Measurements from ENCODE around the gene COX6B2. TPM values are rescaled to one million over a fixed set of nuclear protein-coding genes. Genes with fewer than 3 reads are reported as not detected.

COX6B2 gene
- total RNA-seq, 4 donors from 2014 or later = not detected

DNA sequence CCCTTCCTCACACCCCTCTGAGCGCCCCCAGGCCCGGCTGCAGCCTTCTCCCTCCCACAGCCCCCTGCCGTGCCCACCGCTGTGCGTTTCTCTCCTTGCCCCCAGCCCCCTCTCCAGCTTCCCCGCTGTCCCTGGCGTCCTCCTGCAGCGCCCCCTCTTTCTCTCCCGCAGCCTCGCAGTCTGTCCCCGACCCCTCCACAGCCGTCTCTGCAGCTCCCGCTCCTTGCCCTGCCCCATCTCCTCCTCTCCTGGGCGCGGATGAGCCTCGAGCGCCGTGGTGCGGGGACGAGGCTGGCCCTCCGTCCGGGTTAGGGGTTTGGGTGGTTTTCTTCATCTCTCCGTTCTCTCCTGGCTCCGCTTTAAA lies 13.8 kb downstream of the COX6B2 start:
- TF ChIP-seq CTCF (IDR thresholded peaks at IDR 0.05; ENCODE audit: low read depth) = no peak

DNA sequence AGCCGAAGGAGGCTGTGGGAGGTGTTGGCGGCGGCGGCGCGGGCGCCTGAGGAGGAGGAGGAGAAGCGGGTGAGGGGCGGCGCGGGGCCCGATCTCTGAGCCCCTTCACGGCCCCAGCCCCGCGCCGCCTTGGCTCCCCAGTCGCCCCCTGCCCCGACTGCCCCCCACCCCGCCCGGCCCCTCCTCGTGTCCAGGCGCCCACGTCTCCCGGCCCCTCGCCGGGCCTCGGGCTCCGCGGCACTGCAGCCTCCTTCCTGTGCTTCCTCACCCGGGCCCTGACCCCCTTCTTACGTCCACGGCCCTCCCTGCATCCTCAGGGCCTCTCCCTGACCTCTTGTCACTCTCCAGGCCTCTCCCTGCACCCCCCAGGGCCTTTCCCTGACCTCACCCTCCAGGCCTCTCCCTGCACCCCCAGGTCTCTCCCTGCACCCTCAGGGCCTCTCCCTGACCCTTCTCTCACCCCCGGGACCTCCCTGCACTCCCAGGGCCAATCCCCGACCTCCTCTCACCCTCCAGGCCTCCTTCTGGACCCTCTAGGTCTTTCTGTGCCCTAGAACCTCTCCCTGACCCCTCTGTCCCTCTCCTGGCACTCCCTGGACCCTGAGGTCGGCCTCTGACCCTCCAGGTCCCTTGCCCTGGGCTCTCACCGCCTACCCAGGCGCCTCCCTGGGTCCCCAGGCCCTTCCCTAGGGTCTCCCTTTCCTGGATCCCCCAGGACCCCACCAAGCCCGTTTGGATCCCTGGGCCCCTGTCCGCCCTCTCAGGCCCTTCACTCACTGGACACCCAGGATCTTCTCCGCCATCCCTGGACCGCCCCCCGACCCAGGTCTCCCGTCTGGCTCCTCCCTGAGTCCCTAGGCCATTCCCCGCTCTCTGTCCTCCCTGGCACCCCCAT lies 14.4 kb downstream of the COX6B2 start:
- no peak for TF ChIP-seq CTCF (IDR thresholded peaks at IDR 0.05; ENCODE audit: low read depth)

DNA sequence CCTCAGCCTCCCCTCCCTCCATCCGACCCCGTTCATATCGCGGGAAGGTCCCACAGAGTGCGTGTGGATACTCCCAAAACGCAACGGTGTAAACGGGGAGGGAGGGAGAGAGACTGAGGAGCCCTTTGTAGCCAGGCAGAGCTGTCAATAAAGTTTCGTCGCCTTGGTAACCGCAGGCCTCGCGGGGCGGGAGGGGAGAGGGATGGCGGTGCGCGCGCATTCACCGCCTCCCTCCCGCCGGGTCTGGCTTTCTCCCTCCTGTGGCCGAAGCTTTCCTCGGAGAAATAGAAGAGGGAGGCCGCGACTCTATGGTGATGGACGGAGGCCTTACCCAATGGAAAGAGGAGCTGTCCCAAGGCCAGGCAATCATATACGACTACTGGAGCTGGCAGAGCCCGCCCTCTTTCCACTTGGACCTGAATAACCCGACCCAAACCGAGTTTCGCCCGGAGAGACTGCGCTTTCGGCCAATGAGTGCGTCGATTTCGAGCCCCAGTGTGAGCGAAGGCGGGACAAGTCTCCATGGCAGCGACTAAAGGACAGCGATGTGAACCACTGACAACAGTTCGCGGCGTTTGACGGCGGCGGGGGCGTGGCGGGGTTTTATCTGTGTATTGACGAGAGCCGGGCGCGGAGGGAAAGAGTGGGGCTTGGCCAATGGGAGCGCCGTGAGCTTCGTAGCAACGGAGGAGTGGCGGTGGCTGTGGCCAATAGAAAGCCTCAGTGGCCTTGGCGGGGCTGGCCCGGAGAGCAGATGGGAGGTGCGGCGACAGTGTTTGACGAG lies 15.2 kb downstream of the COX6B2 start, which contains the start of gene KMT5C:
TSS of gene KMT5C (plus strand) at position 772 of the 784 bp plus-strand sequence. CDS start 2,061 bp downstream, outside the sequence.
- no peak for TF ChIP-seq CTCF (IDR thresholded peaks at IDR 0.05; ENCODE audit: low read depth)

- TF ChIP-seq CTCF (IDR thresholded peaks at IDR 0.05; ENCODE audit: low read depth) = no peak
Observed at GRCh38 chr19:55336101-55336500, 18.4 kb downstream of the COX6B2 start.

- TF ChIP-seq CTCF (IDR thresholded peaks at IDR 0.05; ENCODE audit: low read depth) = no peak
Observed at GRCh38 chr19:55333870-55334269, 20.6 kb downstream of the COX6B2 start.

DNA sequence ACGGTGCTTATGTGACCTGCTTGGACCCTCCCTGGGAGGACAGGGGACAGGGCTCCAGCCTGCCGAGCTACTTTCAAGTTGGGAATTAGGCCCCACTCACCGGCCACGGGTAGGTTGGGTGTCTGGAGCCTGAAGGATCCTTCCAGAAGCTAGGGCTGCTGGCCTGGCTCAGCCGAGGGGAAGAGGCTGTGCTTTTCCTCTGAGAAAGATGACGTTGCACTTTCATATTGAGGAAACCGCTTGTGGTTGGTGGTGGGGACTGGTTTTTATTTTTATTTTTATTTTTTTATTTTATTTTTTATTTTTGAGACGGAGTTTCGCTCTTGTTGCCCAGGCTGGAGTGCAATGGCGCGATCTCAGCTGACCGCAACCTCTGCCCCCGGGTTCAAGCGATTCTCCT lies 29.3 kb downstream of the COX6B2 start, which contains the start of gene TMEM150B:
TSS of gene TMEM150B (minus strand) at position 170 of the 400 bp plus-strand sequence. CDS start 4,305 bp downstream, outside the sequence.
- TF ChIP-seq CTCF (IDR thresholded peaks at IDR 0.05; ENCODE audit: low read depth) = no peak

DNA sequence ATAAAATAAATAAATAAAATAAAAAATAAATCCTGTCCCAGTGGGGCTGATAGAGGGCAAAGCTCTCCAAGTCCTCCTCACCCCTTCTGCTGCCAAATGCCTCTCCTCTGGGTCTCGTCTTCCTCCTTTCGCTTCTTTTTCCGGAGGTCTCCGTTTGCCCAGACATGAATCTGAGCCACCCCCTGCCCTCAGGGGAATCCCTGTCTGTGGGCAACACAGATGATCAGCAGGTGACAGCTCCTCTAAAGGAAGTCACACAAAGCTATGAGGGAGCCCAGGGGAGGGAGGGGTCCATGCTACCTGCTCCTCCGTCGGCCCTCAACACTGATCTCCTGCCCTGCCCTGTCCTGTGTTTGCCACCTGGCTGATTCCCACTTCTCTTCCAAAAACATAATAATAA lies 29.9 kb downstream of the COX6B2 start:
- TF ChIP-seq CTCF (IDR thresholded peaks at IDR 0.05; ENCODE audit: low read depth) = no peak

Measured in subcutaneous adipose tissue (tissue), 4 donors.